Activated T-helper 1 cell treated with anti-CD3 and anti-CD28 coated beads, Interleukin-2, amount 50 U/mL, for 16 hours (primary cell): Measurements from ENCODE around the gene BORA.
"Not testable (repeated sequence)": the region's sequence is repeated elsewhere in the genome, so short reads cannot be mapped to it uniquely, and the experiment has no call there.

Source experiments
- DNase-seq, 2 donors: peaks; one replicate each; pipeline ENCODE4 v3.0.0-alpha.2; 2020; ENCODE audit warnings: low read depth in 1 of 2, low spot score in 1 of 2

The BORA gene

DNA sequence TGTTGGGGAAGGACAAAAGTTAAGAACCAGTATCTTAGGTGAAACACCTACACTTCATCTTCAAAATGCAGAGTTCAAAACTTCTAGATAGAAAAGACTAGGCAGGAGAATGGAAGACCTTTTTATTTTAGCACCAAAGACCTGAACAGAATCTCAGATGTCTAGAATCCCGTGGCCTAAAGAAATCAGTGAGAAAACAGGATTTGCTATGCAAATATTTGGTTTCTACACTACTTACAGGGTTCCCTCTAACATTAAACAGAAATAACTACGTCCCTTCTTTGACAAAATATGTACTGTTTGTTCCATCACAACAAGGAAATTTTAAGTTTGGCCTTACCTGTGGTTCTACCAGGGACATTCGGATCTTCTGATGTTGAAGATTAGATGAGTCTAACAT, 32.5 kb downstream of the BORA start:
- DNase-seq: no peak

DNA sequence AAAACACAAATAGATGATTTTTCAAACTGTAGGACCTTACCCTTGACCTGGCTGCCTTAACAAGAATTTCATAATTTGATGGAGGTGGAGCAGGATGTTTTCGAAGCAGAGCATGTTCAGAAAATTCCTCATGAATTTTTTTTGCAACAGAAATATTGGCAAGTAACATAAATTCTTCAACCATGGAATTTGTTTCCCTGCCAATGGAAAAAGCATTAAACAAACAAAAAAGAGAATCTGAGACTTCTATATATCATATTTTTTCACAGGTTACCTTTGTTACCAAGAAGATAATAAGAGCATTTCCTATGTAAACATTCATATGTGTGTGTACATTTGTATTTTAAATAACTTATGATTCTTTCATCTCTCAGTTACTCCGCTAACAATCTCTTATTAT, 35.7 kb downstream of the BORA start:
- DNase-seq: no peak

DNA sequence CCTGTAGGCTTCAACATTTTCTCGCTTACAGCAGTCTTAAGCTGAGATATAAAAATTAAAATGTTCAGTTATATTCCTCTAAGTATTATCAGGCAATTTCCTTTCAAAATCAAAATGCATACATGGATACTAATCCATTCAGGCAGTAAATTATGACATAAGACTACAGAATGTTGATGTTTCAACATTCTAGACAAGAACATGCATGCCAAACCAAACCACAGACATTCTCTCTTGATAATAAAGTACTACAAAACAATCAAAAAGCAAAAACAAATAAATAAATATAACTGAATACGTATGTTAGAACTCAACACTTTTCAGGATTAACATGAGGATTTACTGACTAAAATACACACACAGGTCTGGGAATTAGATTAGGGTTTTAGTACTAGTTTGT, 46.3 kb downstream of the BORA start:
- DNase-seq: no peak

DNA sequence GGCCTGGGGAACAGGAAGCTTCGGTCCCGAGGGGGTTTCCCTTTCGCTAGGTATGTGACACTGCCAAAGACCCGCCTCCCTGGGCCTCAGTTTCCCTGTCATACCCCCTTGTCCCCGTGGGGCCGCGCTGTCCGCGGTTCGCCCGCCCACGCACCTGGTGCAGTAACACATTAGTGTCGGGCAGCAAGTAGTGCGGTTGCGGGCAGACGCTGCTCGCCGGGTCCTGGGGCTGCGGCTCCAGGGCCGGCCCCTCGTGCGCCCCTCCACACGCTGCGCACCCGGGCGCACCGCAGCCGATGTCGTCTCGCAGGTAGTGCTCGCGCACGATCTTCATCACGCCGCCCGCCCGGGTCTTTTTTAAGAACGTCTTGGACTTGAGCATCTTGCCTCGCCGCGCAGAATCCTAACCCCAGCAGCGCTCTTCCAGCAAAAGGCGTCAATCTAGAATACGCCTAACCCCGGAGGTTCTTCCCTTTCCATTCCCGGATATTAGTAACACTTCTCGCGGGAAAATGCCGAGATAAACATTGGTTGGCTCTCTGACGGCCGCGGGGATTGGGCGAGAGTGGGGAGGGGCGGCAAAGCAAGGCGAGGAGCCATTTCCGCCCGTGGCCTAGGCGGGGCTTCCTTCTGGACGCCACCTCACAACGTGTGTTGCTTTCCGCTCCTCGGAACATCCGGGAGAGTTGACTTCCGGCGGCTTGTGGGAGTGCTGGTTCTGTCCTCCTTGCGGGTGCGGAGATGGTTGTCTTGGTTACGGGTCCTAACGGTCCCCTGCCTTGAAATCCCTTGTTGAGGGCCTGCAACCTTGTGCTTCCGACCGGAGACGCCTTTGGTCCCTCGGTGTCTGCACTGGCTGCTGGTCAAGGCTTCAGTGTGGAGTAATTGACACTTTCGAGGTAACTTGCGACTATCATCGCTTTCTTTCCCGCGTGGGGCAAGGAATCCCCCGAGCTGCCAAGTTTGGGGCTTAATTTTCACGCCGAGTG, 54.0 kb downstream of the BORA start, which contains the start of the genes DIS3 and PIBF1:
DIS3 (minus strand) TSS at position 450 of the 989 bp plus-strand sequence; CDS start at position 382, 68 bp downstream.
PIBF1 (plus strand) TSS at position 683 of the 989 bp plus-strand sequence. CDS start 1,337 bp downstream, outside the sequence.
- DNase-seq: peak; percentile 88 to 92

DNA sequence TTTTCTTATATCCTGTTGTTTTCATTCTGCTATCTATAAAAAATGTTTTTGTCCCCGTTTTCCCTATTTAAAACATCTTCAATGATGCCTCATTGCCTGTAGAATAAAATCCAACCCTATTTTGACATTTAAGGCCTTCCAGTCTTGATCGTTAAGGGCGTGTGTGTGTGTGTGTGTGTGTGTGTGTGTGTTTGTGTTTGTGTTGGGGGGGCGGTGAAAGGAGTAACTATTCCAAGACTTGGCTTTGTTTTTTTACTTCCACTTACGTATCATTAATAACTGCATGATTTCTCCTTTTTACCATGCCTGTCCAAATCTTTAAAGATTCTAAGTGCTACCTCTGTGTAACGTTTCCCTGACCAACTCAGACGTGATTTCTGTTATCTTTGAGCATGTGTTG, 55.0 kb downstream of the BORA start:
- no peak for DNase-seq

DNA sequence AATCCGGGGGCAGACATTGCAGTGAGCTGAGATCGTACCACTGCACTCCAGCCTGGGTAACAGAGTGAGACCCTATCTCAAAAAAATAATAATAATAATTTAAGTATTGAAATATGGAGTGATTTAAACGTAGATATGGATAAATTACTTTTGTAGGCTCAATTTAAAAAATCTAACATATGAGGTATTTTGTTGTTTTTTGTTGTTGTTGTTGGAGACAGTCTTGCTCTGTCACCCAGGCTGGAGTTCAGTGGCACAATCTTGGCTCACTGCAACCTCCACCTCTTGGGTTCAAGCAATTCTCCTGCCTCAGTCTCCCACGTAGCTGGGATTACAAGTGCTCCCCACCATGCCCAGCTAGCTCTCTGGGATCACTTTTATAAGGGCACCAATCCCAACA, 57.0 kb downstream of the BORA start:
- not testable (repeated sequence) for DNase-seq

DNA sequence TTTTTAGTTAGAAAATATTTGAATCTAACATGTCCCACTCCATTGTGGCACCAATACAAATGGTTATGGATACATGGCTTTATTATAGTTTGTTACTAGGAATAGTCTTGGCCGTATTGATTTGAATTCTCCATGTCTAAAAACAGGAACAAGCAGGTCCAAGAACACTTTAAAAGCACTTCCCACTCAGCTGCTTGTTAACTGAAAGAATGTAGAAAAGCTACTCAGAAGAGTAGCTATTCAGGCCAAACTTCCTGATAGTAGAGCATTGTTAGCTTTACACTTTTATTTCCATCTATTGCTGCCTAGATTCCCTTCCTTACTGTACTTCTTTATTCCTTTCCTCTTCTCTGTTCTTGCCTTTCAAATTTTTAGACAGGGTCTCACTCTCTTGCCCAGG, 61.1 kb downstream of the BORA start:
- DNase-seq: no peak

DNA sequence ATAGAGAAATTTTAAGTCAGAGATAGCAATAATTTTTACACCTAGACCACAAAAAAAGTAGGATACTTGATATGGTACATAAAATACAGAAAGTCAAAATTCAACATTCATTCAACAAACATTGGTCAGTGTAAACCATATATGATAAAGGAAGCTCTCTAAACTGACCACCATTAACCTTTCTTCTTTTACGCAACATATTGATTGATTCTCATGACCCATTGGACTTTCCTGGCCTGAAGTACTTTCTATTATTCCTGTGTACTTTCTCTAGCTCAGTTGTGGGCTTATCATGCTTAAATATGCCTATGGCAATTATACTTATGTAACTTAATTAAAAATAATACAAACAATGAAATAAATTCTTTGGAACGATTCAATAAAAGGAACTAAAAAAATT, 64.9 kb downstream of the BORA start:
- no peak for DNase-seq

DNA sequence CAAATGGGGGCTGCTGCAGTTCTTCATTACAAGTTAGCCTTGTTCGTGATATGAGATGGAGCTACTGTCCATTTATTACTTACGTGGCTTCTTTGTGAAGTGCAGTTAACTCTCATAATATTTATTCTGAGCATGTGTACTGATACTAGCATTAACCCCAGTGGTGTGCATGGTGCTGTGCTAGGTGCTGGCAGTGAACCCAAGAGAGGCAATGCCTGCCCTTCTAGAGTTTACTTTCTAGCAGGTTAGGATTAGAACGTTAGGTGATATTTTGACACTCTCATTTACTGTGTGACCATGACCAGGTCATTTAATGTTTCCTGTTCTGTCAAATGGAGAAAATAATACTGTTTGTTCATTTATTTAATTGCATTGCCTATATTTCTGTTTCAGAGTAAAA, 71.1 kb downstream of the BORA start:
- no peak for DNase-seq

DNA sequence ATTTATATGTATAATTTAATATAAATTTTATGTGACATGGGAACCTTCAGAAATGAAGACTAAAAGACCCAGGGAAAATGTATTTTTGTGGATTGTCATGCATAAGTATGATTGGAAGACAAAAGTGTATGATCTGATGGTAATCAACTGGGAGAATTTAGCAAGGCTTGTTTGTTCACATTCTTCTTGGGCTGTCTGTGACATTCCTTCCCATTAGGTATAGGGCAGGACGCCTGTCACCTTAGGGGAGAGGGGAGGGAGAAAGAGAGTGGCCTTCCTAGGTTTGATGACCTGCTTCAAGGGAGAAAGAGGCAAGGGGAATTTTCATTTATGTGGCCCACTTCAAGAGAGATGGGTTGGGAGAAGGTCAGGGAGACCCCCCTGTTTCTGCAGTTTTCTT, 76.6 kb downstream of the BORA start:
- no peak for DNase-seq
